GOT3 (cell line): Measurements from ENCODE around the gene AFAP1.

Source experiments
- DNase-seq: peaks from one replicate; lab custom pipeline; 2025; ENCODE audit warnings: mixed read lengths; lab: John Stamatoyannopoulos, UW

AFAP1 gene

DNA sequence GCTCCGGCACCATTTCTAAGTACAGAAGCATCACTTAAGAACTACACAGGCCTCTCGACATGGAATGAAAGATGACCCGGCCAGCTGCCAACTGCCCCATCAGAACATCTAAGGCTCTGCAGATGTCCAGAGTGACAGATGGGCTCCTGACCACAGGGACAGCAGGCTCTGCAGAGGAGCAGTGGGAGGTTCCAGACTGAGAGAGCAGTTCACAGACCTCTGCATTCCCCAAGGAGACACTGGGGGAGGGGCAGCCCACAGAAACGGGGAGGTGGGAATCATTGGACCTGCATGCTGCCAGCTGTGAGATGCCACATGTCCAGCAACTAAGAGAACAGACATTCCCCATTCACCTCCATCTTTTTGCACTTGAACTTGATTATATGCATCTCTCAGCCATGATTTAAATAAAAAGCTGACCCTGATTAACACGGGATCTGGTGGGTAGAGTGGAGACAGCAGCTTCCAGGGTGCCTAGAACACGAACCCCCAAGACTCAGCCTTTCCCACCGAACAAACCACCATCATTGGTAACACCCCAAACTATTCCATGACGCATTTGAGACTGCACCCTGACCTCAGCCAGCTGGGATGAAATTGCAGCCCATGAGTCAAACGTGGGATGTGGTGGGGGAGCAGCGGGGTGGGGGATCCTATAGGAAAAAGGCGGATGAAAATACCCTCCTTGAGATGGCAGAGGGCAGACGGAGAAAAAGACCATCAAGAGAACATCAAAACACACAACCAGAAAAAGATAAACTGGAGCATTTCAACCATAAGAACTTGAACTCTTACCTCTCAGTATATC lies 47.2 kb downstream of the AFAP1 start:
- DNase-seq = no peak

DNA sequence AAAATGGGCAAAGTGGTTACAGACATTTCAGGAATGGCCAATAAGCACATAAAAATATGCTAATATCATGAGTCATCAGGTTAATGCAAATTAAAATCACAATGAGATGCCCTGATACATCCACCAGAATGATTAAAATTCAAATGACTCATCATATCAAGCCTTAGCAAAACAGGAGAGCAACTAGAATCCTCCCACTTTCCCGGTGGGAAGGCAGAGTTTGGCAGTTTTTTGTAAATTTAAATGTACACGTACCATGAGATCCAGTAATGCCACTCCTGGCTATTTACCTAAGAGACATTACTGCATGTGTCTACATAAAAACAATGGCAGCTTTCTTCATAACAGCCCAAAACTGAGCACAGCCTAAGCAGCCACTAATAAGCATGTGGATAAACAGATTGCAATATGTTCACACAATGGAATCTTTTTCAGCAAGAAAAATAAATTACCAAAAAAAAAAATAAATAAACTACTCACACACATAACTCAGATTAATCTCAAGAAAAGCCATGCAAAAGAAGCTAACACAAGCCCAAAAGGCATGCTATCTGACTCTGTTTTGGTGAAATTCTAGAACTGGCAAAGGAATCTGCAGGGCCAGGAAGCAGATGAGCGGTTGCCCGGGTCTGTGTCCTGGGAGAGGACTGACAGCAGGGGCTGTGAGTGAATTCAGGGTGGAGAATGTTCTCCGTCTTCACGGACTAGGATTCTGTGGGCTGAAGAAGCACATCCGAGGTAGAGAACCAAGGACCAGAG lies 48.8 kb downstream of the AFAP1 start:
- no peak for DNase-seq

DNA sequence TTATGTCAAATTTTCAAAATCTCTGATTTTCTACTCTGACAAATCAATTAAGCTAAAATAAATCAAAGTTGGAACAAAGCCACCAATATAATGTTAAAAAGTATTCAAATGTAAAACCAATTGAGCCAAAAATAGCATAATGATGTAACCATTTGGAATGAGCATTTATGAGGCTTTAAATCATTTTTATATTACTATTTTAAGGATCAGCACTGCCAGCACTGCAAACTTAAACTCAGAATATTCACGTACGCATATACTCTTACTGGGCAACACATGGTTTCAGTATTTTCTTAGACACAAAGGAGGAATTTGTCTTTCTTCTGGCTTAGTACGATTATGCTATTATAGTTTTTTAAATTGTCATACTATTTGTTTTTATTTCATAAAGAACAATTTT lies 52.2 kb downstream of the AFAP1 start:
- DNase-seq = no peak

DNA sequence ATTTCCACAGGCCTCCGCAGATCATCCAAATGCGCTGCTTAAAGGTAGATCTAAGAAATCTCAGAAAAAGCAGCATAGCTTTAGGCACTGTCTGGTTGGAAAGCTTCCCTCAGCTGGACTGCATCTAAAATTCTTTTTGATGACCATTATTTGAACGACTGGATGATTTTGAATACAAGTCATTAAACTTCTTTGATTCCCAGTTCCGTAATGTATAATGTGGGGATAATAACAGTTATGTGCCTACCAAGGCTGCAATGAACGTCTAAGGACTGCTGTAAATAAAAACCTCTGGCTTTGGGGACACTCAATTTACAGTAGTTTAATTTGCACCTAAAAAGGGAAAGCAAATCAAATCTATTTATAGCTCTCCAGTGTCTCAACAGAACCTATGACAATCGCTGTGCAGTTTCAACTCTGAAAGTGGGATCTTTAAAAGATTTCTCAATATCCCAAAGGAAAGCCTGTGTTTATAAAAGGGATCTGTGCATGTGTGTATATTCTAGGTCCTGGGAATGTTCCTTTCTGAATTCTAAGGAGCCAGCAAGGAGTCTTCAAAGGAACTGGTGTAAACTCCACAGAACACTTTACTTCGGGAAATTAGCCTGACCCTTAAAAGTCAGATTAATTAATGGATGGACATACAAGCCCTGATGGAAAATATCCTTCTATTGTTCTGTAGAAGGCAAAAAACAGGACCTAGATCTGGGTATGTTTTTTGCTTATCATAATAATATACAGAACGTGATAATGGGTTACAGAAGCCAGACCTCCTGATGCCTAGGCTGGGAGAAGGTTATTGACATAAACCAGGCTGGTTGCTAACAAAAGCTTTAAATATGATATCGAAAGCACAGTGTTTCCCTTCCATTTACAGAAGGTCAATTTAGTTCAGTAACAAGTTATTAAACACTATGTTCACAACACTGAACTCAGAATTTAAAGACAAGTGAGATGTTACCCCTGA lies 53.4 kb downstream of the AFAP1 start:
- DNase-seq = no peak

DNA sequence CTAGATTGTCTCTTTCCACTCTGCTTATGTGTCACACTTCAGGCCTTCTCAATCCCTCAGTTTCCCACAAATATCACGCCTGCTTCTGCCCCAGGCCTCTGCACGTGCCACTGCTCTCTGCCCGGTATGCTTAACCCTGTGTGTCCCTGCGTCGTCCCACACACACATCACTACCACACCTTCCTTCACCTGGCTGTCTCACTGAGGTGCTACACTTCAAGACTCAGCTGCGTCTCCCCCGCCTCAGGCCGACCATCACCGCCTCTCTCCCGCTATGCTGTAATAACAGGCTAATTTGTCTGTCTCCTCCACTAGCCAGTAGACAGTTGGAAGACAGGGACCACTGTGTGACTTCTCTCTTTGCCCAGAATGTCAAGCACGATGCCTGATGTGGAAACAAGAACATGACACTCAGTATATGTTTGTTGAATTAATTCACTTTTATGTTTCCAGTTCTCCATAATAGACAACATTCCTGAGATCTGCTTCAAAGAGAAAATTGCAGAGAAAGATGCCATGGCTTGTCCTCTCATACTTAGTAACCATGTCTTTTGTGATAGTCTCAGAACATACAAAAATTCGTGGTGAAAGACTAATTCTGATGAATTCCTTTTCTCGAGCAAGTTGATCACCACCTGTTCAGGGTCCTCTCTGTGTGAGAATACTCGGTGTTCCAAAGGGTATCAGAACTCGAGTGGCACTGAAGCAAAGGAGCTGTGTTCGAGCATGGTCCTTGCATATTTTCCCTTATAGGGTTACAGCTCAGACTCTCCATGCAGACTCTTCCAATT lies 54.2 kb downstream of the AFAP1 start:
- DNase-seq = no peak

GRCh38 chr4:7880683-7881082 lies 59.0 kb downstream of the AFAP1 start:
- no peak for DNase-seq

GRCh38 chr4:7879127-7879526 lies 60.5 kb downstream of the AFAP1 start:
- DNase-seq = no peak

DNA sequence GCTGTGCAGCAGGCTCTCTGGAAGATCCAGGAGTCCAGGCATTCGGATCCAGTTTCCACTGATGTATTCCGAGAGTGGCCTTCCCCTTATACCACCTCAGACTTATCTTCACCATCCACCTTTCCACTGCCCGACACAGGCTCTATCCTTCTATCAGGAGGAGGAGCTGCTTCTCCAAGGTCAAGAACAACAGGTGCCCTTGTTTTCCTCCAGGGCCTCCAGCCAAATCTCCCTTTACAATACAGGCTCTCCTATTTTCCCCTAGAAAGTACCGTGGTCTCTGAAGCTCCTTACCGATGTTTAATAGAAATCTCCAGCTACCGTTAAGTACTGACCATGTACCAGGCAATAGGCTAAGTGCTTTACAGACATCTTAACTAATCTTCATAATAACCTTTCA lies 61.3 kb downstream of the AFAP1 start:
- no peak for DNase-seq

DNA sequence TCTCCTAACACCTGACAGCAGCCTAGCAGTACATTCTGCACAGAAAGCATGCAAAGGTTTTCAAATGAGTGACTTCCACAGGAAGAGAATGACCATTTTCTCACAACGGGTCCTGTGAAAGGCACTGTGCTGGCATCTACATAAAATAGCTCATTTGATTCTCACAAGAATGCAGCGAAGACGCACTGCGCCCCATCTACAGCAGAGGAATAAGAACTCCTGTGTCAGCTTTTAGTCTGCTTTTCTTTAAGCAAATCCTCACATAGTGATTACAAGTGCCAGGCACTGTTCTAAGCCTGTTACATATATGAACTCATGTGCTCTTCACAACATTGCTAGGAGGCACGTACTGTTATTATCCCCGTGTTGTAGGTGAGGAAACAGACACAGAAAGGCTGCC lies 62.5 kb downstream of the AFAP1 start:
- no peak for DNase-seq

GRCh38 chr4:7876201-7876875 lies 63.3 kb downstream of the AFAP1 start:
- DNase-seq = no peak

- no peak for DNase-seq
Observed at GRCh38 chr4:7874838-7875237, 64.8 kb downstream of the AFAP1 start.

- no peak for DNase-seq
Observed at GRCh38 chr4:7873881-7874280, 65.8 kb downstream of the AFAP1 start.

DNA sequence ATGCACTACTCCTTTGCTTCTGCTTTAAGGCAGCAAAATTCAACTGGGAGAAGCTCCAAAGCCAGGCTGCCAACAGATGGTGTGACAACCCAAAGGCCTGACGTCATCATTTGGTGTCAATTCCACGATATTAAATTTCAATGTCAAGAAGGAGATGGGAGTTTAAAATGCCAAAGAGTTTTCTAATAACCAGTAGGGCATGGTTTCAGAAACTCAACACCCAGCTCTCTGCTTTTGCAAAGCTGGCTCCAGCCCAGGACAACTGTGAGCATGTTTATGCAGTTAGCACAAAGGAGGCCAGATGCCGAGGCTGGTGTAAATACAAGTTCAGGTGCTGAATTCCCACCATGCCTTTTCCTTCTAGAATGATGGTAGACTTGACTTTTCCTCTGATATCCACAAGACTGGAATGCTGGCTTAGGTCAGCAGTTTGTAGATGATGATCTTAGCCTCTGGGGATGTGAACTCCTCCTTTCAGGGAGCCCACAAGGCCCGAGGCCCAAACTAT lies 67.3 kb downstream of the AFAP1 start:
- DNase-seq = no peak

DNA sequence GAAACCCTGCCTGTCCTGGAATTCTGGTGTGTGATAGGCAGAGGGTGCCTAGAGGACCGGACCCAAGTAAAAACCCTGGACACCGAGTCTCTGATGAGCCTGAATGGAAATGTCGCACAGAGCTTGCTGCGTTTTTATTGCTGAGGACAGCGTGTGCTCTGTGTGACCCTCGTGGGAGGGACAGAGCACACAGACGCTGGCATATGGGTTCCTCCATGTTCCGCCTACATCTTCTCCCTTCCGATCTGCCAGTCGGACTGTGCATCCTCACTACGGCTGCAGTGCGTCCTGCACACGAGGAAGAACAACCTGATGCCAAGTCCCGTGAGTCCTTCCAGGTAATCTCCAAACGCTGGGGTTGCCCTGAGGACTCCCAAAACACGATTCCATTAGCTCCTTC lies 68.3 kb downstream of the AFAP1 start:
- DNase-seq = no peak

DNA sequence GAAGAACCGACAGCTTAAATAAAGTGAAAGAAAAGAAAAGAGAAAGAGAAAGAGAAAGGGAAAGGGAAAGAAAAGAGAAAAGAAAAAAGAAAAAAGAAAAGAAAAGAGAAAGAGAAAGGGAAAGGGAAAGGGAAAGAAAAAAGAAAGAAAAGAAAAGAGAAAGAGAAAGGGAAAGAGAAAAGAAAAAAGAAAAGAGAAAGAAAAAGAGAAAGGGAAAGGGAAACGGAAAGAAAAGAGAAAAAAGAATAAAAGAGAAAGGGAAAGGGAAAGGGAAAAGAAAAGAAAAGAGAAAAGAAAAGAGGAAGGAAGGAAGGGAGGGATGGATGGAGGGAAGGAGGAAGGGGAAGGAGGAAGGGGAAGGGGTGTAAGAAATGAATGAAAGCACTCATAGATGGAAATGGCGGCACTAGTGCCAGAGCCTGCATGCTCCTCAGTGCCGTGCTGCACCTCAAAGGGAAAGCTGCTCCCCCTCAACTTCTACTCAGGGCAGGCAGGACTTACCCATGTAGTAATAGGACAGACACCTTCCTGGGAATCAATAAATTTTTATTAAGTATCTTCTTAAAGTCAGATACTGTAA lies 70.7 kb downstream of the AFAP1 start:
- DNase-seq = no peak

DNA sequence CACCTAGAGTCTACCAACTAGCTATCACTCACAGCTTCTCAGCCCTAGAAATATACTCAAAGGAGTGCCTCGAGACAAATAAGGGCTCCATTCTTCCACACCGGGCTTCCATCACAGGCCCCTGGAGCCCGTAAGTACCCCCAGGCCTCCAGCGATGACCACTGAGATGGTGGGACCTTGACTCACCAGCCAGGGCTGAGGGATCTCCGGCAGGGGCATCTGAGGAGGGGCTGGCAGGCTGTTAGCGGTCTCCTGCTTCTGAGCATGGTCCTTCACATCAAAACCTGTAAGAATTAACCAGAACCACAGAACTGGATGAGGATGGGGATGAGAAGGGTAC lies 71.3 kb downstream of the AFAP1 start:
- DNase-seq = no peak

GRCh38 chr4:7867701-7868435 lies 71.8 kb downstream of the AFAP1 start:
- no peak for DNase-seq

- DNase-seq = no peak
Observed at GRCh38 chr4:7867191-7867590, 72.5 kb downstream of the AFAP1 start.

- DNase-seq = no peak
Observed at GRCh38 chr4:7865533-7865932, 74.1 kb downstream of the AFAP1 start.

DNA sequence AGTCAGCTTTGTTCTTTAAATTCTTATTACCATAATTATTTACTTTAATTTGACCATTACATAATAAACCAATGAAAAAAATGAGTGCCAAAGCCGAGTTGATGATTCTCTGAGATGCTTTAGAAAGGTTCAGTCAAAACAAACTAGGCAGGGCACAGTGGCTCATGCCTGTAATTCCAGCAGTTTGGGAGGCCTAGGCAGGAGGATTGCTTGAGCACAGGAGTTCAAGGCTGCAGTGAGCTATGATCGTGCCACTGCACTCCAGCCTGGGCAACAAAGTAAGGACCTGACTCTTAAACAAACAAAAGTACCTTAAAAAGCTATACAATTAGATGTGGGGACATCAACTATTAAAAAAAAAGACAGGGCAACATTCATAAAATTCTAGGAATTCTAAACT lies 75.0 kb downstream of the AFAP1 start:
- no peak for DNase-seq
